Liver (tissue), 9 donors: ENCODE data around the gene DENND1C. TPM values are rescaled to one million over a fixed set of nuclear protein-coding genes. Genes with fewer than 3 reads are reported as not detected.

ENCODE experiments used
- DNase-seq: peaks from one replicate; pipeline ENCODE4 v3.0.0-alpha.2; 2017; ENCODE audit warnings: low spot score
- H3K27ac ChIP-seq, 2 donors: one replicate each; pipeline ENCODE4 v1.7.0; 2013; ENCODE audit warnings: inconsistent platforms in 2 of 2, low read length in 2 of 2, control low read depth in 1 of 2, low read depth in 1 of 2, mild to moderate bottlenecking in 1 of 2
- H3K27me3 ChIP-seq, 4 donors: one replicate each; pipeline versions ENCODE4 v1.6.1 to v1.7.0; 2013; ENCODE audit warnings: low read length in 3 of 4, inconsistent platforms in 1 of 4, mild to moderate bottlenecking in 1 of 4, moderate library complexity in 1 of 4; ENCODE audit not compliant: control insufficient read depth in 4 of 4, insufficient read depth in 4 of 4
- H3K36me3 ChIP-seq, 4 donors: one replicate each; pipeline versions ENCODE4 v1.6.1 to v1.7.0; 2013; ENCODE audit warnings: low read length in 3 of 4, mild to moderate bottlenecking in 3 of 4, low read depth in 1 of 4, moderate library complexity in 1 of 4; ENCODE audit not compliant: control insufficient read depth in 4 of 4, insufficient read depth in 3 of 4
- H3K4me1 ChIP-seq, 4 donors: one replicate each; pipeline versions ENCODE4 v1.6.1 to v1.7.0; 2013; ENCODE audit warnings: low read length in 3 of 4, mild to moderate bottlenecking in 3 of 4, moderate library complexity in 1 of 4; ENCODE audit not compliant: control insufficient read depth in 4 of 4, insufficient read depth in 4 of 4
- H3K4me3 ChIP-seq, 3 donors: one replicate each; pipeline versions ENCODE4 v1.6.1 to v1.7.0; 2013; ENCODE audit warnings: low read length in 3 of 3, control low read depth in 1 of 3, low read depth in 1 of 3, mild to moderate bottlenecking in 1 of 3
- H3K9ac ChIP-seq, 2 donors: one replicate each; pipeline ENCODE4 v1.7.0; 2013; ENCODE audit warnings: low read length in 2 of 2, mild to moderate bottlenecking in 2 of 2, moderate library complexity in 2 of 2, control low read depth in 1 of 2, low read depth in 1 of 2
- H3K9me3 ChIP-seq, 4 donors: one replicate each; pipeline versions ENCODE4 v1.6.1 to v1.7.0; 2013; ENCODE audit warnings: low read length in 3 of 4; ENCODE audit not compliant: control insufficient read depth in 4 of 4
- EGR1 ChIP-seq, 2 donors: IDR thresholded peaks; 2 replicates each; pipeline ENCODE4 v1.6.1; 2016 to 2018; ENCODE audit warnings: antibody characterized with exemption in 2 of 2, low read depth in 2 of 2
- FOXA1 ChIP-seq: IDR thresholded peaks from 2 replicates; pipeline ENCODE4 v1.6.1; 2016; ENCODE audit warnings: antibody characterized with exemption
- FOXA2 ChIP-seq: IDR thresholded peaks from 2 replicates; pipeline ENCODE4 v1.6.1; 2016; ENCODE audit warnings: antibody characterized with exemption
- GABPA ChIP-seq, 2 donors: IDR thresholded peaks in 1 of 2; conservative IDR thresholded peaks in 1 of 2; 2 replicates each; pipeline ENCODE4 v1.6.1; 2016; ENCODE audit warnings: antibody characterized with exemption in 2 of 2, mild to moderate bottlenecking in 1 of 2, moderate library complexity in 1 of 2
- HNF4A ChIP-seq, 2 donors: conservative IDR thresholded peaks; 2 replicates each; pipeline ENCODE4 v1.6.1; 2016; ENCODE audit warnings: antibody characterized with exemption in 2 of 2, mild to moderate bottlenecking in 2 of 2
- HNF4G ChIP-seq: IDR thresholded peaks from 2 replicates; pipeline ENCODE4 v1.6.1; 2016; ENCODE audit warnings: antibody characterized with exemption
- NR2F2 ChIP-seq: IDR thresholded peaks from 2 replicates; pipeline ENCODE4 v1.6.1; 2016; ENCODE audit warnings: antibody characterized with exemption
- RAD21 ChIP-seq, 2 donors: IDR thresholded peaks; 2 replicates each; pipeline ENCODE4 v1.6.1; 2016; ENCODE audit warnings: antibody characterized with exemption in 2 of 2, mild to moderate bottlenecking in 2 of 2
- RXRA ChIP-seq, 2 donors: IDR thresholded peaks; 2 replicates each; pipeline ENCODE4 v1.6.1; 2017 to 2018; ENCODE audit warnings: antibody characterized with exemption in 2 of 2, mild to moderate bottlenecking in 1 of 2
- SP1 ChIP-seq: IDR thresholded peaks from 2 replicates; pipeline ENCODE4 v1.6.1; 2018; ENCODE audit warnings: antibody characterized with exemption, mild to moderate bottlenecking
- TAF1 ChIP-seq: conservative IDR thresholded peaks from 2 replicates; pipeline ENCODE4 v1.6.1; 2016; ENCODE audit warnings: antibody characterized with exemption, mild to moderate bottlenecking
- YY1 ChIP-seq: IDR thresholded peaks from 2 replicates; pipeline ENCODE4 v1.6.1; 2016; ENCODE audit warnings: antibody characterized with exemption, mild to moderate bottlenecking
- WGBS: extraction: QIAGEN DNeasy Blood & Tissue Kit; methylation state at CpG from one replicate; pipeline ENCODE4 v1.1.7; 2013; 5-methylcytosine and 5-hydroxymethylcytosine counted together
- polyA plus RNA-seq, 2 donors: library from polyadenylated mRNA; stranded (reverse) in 1 of 2; unstranded in 1 of 2; fragments of 200-250 nt in 1 of 2; fragments of >200 nt in 1 of 2; fragmentation: Nextera tagmentation in 1 of 2; extraction: Ambion mirVana in 1 of 2; gene quantifications; one replicate each; pipeline versions ENCODE4 v1.2.1 to v1.2.3, GENCODE V29; 2013 to 2015
- total RNA-seq, 2 donors: library from RNA; depleted of rRNA; stranded (reverse); fragments of >200 nt; gene quantifications; one replicate each; pipeline ENCODE4 v1.2.3, GENCODE V29; 2014
- TF ChIP-seq, protein P1 (sequence below): IDR thresholded peaks from 2 replicates; pipeline ENCODE4 v1.6.1; 2016; ENCODE audit warnings: antibody characterized with exemption
- TF ChIP-seq, protein P2 (sequence below): IDR thresholded peaks from 2 replicates; pipeline ENCODE4 v1.6.1; 2016; ENCODE audit warnings: antibody characterized with exemption
- TF ChIP-seq, protein P3 (sequence below): IDR thresholded peaks from 2 replicates; pipeline ENCODE4 v1.6.1; 2016; ENCODE audit warnings: antibody characterized with exemption, mild to moderate bottlenecking
- TF ChIP-seq, protein P4 (sequence below): IDR thresholded peaks from 2 replicates; pipeline ENCODE4 v1.6.1; 2016; ENCODE audit warnings: antibody characterized with exemption
- donor health status: healthy.
- donor health status: healthy.
- donor health status: healthy.
- donor health status: healthy.
- donor health status: healthy.

DENND1C gene
- total and polyA plus RNA-seq, 4 donors: 0.99 to 1.5 (median 1.2) TPM

DNA sequence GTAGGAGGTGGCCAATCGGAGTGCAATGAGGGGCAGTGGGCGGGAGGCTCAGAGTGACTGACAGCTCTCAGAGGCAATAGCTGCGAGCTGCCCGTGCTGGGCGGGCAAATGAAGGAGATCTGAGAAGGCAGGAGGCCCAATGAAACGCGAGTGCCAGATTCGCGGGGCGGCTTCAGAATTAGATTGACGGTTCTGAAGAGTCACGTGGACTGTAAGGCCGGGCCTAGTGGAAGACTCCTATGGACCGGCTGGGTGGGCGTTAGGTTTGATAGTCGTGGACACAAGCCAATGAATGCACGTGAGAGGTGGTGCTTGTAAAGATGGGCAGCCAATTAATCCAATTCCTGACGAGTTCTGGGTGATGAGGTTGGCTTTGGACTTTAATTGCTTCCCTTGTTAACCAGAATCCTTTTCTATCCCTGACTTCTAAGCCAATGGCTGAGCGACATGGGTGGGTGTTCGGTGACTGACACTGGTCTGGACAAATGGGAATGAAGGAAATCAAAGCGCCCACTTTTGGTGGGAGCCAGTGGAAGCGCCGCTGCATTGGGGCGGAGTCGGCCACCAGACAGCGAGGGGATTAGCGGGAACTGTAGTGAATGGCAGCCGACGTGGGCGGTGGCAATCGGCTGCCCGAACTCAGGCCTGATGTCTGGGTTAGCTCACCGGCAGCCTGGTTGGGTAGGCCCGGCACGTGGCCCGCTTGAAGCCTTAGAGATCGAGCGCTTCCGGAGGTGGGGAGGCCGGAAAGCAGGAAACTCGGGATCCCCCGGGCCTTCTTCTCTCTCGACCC is 56.5 kb downstream of the DENND1C start:
- peak; percentile 98 for DNase-seq
- H3K27ac ChIP-seq: peak overlapping the region; percentile 47 to 75
- H3K4me1 ChIP-seq: peaks cover 1 to 32% (median 20%) of the 10 kb centered on the region in 4 donors
- no peaks in the 10 kb centered on the region for H3K27me3 ChIP-seq
- H3K36me3 ChIP-seq: peaks cover 4 to 15% (median 8%) of the 10 kb centered on the region in 4 donors
- TF ChIP-seq FOXA2: no peak
- TF ChIP-seq, protein P1, sequence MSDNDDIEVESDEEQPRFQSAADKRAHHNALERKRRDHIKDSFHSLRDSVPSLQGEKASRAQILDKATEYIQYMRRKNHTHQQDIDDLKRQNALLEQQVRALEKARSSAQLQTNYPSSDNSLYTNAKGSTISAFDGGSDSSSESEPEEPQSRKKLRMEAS: peak; percentile 95
- no peak for TF ChIP-seq TAF1
- TF ChIP-seq HNF4G: peak; percentile 20
- TF ChIP-seq, protein P2, sequence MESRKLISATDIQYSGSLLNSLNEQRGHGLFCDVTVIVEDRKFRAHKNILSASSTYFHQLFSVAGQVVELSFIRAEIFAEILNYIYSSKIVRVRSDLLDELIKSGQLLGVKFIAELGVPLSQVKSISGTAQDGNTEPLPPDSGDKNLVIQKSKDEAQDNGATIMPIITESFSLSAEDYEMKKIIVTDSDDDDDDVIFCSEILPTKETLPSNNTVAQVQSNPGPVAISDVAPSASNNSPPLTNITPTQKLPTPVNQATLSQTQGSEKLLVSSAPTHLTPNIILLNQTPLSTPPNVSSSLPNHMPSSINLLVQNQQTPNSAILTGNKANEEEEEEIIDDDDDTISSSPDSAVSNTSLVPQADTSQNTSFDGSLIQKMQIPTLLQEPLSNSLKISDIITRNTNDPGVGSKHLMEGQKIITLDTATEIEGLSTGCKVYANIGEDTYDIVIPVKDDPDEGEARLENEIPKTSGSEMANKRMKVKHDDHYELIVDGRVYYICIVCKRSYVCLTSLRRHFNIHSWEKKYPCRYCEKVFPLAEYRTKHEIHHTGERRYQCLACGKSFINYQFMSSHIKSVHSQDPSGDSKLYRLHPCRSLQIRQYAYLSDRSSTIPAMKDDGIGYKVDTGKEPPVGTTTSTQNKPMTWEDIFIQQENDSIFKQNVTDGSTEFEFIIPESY: no peak
- peak; percentile 68 to 84 for TF ChIP-seq EGR1 (IDR thresholded peaks at IDR 0.05; ENCODE audit: low read depth in 2 of 2)
- TF ChIP-seq, protein P3, sequence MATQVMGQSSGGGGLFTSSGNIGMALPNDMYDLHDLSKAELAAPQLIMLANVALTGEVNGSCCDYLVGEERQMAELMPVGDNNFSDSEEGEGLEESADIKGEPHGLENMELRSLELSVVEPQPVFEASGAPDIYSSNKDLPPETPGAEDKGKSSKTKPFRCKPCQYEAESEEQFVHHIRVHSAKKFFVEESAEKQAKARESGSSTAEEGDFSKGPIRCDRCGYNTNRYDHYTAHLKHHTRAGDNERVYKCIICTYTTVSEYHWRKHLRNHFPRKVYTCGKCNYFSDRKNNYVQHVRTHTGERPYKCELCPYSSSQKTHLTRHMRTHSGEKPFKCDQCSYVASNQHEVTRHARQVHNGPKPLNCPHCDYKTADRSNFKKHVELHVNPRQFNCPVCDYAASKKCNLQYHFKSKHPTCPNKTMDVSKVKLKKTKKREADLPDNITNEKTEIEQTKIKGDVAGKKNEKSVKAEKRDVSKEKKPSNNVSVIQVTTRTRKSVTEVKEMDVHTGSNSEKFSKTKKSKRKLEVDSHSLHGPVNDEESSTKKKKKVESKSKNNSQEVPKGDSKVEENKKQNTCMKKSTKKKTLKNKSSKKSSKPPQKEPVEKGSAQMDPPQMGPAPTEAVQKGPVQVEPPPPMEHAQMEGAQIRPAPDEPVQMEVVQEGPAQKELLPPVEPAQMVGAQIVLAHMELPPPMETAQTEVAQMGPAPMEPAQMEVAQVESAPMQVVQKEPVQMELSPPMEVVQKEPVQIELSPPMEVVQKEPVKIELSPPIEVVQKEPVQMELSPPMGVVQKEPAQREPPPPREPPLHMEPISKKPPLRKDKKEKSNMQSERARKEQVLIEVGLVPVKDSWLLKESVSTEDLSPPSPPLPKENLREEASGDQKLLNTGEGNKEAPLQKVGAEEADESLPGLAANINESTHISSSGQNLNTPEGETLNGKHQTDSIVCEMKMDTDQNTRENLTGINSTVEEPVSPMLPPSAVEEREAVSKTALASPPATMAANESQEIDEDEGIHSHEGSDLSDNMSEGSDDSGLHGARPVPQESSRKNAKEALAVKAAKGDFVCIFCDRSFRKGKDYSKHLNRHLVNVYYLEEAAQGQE: no peak
- peak; percentile 62 to 78 for TF ChIP-seq HNF4A (conservative IDR thresholded peaks at IDR 0.05)
- no peak for TF ChIP-seq RAD21 (IDR thresholded peaks at IDR 0.05)
- TF ChIP-seq SP1: peak; percentile 100
- TF ChIP-seq FOXA1: peak; percentile 14
- TF ChIP-seq YY1: peak; percentile 61
- peak; percentile 61 for TF ChIP-seq NR2F2
- TF ChIP-seq RXRA (IDR thresholded peaks at IDR 0.05): peak; percentile 7 to 43
- TF ChIP-seq, protein P4, sequence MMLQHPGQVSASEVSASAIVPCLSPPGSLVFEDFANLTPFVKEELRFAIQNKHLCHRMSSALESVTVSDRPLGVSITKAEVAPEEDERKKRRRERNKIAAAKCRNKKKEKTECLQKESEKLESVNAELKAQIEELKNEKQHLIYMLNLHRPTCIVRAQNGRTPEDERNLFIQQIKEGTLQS: peak; percentile 25
- TF ChIP-seq GABPA (IDR thresholded peaks at IDR 0.05 in 1 of 2, conservative IDR thresholded peaks at IDR 0.05 in 1 of 2): peak; percentile 57 to 78
- H3K4me3 ChIP-seq: peak overlapping the region in 2 of 3 donors; percentile 7 to 42
- H3K9me3 ChIP-seq: no peaks in the 10 kb centered on the region
- WGBS: 10% methylated on average over 43 of the region's 43 CpGs
- no peak overlapping the region for H3K9ac ChIP-seq
